ENCODE measurements around the gene DVL3. TPM values are rescaled to one million over a fixed set of nuclear protein-coding genes. Genes with fewer than 3 reads are reported as not detected.

The DVL3 gene
- total RNA-seq, 1 experiment from 2014 or later = 76.2 TPM

- TF ChIP-seq ZNF121 (CRISPR knock-in tag; IDR thresholded peaks at IDR 0.05) = no peak
- TF ChIP-seq ZNF671 (CRISPR knock-in tag; IDR thresholded peaks at IDR 0.05) = no peak
- TF ChIP-seq MAX (CRISPR knock-in tag; IDR thresholded peaks at IDR 0.05) = 0 out of 2 replicates have a peak, but pooled peaks have one; percentile 21
Observed at GRCh38 chr3:184176377-184177330, 21.5 kb downstream of the DVL3 start (continued).

DNA sequence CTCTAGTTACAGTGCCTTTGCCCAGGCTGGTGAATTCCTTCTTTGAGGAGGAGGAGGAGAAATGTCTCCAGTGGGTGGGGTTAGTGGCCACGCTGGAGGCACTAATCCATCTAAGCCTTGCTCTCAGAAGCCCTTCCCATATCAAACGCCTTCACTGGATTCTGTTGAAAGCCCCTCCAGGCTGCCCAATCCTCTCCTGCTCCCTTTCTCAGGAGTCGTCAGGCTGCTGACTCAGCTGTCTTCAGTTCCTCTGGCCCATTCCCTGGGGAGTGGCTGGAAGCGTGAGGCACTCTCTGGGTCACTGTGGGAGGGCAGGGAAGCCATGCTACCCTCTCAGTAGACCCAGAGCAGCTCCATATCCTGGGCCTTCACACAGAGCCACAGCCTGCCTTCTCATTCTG, 22.2 kb downstream of the DVL3 start:
- Mint-ChIP-seq H3K4me3 (peak overlapping the region; percentile 97), H3K9me3 (no peaks in the 10 kb centered on the region), H3K36me3 (peaks cover 45% of the 10 kb centered on the region), H3K27ac (peak overlapping the region; percentile 98), H3K27me3 (ENCODE audit: low read depth) (no peaks in the 10 kb centered on the region), H3K4me1 (peaks cover 28% of the 10 kb centered on the region)
- DNase-seq (ENCODE audit: low spot score) = no peak
- ChIA-PET POLR2A (interaction anchor here (1.0 to 1.6 kb wide), 3 partner anchors 9 to 185 kb away, joined by 3 to 15 read pairs (median 11); partner anchors contain the start of genes ABCF3 and DVL3), CTCF (interaction anchor here (1.2 to 1.7 kb wide), 6 partner anchors 33 to 273 kb away, joined by 3 to 9 read pairs (median 7); no protein-coding TSS in a partner anchor)
- no peak for ATAC-seq
- TF ChIP-seq ETV6 (CRISPR knock-in tag; IDR thresholded peaks at IDR 0.05) (no peak), SMAD4 (CRISPR knock-in tag; IDR thresholded peaks at IDR 0.05) (no peak), ELF4 (CRISPR knock-in tag; IDR thresholded peaks at IDR 0.05; ENCODE audit: low read depth) (no peak), CREM (CRISPR knock-in tag; IDR thresholded peaks at IDR 0.05) (no peak), JUN (CRISPR knock-in tag; IDR thresholded peaks at IDR 0.05) (no peak), SP1 (CRISPR knock-in tag; conservative IDR thresholded peaks at IDR 0.05) (no peak), GRHL2 (CRISPR knock-in tag; IDR thresholded peaks at IDR 0.05; ENCODE audit: insufficient replicate concordance, severe bottlenecking) (no peak), GABPB1 (CRISPR knock-in tag; IDR thresholded peaks at IDR 0.05) (no peak), ZNF671 (CRISPR knock-in tag; IDR thresholded peaks at IDR 0.05) (no peak), CTCF (IDR thresholded peaks at IDR 0.05) (no peak), RORB (CRISPR knock-in tag; IDR thresholded peaks at IDR 0.05) (no peak), TCF7 (CRISPR knock-in tag; IDR thresholded peaks at IDR 0.05; ENCODE audit: low read depth) (no peak)
- TF ChIP-seq, protein P1, sequence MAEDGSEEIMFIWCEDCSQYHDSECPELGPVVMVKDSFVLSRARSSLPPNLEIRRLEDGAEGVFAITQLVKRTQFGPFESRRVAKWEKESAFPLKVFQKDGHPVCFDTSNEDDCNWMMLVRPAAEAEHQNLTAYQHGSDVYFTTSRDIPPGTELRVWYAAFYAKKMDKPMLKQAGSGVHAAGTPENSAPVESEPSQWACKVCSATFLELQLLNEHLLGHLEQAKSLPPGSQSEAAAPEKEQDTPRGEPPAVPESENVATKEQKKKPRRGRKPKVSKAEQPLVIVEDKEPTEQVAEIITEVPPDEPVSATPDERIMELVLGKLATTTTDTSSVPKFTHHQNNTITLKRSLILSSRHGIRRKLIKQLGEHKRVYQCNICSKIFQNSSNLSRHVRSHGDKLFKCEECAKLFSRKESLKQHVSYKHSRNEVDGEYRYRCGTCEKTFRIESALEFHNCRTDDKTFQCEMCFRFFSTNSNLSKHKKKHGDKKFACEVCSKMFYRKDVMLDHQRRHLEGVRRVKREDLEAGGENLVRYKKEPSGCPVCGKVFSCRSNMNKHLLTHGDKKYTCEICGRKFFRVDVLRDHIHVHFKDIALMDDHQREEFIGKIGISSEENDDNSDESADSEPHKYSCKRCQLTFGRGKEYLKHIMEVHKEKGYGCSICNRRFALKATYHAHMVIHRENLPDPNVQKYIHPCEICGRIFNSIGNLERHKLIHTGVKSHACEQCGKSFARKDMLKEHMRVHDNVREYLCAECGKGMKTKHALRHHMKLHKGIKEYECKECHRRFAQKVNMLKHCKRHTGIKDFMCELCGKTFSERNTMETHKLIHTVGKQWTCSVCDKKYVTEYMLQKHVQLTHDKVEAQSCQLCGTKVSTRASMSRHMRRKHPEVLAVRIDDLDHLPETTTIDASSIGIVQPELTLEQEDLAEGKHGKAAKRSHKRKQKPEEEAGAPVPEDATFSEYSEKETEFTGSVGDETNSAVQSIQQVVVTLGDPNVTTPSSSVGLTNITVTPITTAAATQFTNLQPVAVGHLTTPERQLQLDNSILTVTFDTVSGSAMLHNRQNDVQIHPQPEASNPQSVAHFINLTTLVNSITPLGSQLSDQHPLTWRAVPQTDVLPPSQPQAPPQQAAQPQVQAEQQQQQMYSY (CRISPR knock-in tag; IDR thresholded peaks at IDR 0.05) = no peak
- TF ChIP-seq, protein P2, sequence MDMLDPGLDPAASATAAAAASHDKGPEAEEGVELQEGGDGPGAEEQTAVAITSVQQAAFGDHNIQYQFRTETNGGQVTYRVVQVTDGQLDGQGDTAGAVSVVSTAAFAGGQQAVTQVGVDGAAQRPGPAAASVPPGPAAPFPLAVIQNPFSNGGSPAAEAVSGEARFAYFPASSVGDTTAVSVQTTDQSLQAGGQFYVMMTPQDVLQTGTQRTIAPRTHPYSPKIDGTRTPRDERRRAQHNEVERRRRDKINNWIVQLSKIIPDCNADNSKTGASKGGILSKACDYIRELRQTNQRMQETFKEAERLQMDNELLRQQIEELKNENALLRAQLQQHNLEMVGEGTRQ (CRISPR knock-in tag; IDR thresholded peaks at IDR 0.05) = no peak
- TF ChIP-seq, protein P3, sequence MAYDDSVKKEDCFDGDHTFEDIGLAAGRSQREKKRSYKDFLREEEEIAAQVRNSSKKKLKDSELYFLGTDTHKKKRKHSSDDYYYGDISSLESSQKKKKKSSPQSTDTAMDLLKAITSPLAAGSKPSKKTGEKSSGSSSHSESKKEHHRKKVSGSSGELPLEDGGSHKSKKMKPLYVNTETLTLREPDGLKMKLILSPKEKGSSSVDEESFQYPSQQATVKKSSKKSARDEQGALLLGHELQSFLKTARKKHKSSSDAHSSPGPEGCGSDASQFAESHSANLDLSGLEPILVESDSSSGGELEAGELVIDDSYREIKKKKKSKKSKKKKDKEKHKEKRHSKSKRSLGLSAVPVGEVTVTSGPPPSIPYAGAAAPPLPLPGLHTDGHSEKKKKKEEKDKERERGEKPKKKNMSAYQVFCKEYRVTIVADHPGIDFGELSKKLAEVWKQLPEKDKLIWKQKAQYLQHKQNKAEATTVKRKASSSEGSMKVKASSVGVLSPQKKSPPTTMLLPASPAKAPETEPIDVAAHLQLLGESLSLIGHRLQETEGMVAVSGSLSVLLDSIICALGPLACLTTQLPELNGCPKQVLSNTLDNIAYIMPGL (CRISPR knock-in tag; IDR thresholded peaks at IDR 0.05) = no peak

Measured in WTC11 (cell line).